HG03097 (cell line): ENCODE data around the gene SIRT7.

Experiments used
- ATAC-seq: cut with Tn5 transposase; IDR thresholded peaks from one replicate; pipeline ENCODE4 v1.9.1; 2021; ENCODE audit not compliant: unreplicated experiment, low FRiP score

SIRT7 gene

DNA sequence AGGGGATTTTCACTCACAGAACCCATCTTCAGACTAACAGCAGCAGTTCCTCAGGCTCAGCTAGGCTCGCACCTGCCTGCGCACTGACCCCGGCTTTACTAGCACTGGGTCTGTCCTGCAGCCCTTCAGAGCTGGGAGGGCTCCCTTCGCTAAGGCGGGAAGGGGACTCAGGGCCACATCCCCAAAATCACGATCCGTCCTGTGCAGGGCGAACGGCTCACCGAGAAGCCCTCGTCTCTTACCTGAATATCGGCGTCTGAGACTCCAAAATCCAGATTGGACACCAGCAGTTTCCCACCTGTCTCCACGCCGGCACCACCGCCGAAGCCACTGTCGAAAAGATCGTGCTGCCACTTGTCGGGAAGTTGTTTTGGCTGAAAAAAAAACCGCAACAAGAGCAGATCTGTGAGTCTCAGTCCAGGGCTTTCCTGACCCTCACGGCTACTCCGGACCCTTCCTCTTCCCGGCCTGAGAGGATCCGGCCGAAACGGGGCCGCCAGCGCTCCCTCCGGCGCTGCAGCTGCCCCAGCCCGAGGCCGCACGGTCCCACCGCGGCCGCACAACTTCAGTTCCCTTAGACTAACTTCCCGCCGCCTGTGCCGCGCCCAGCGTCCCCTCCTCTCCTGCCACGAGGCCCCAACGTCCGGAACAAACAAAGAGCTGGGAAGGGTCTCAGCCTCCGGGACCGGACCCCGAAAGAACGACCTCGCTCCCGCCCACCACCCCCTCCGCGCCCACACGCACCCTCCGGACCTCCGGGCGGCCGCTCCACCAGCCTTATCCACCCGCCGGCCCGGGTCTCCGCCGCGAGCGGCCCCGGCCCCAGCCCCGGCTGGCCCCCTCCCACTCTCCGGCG is 27.3 kb downstream of the SIRT7 start:
- peak; percentile 28 for ATAC-seq

- no peak for ATAC-seq
Observed at GRCh38 chr17:81889602-81890001, 28.4 kb downstream of the SIRT7 start.

DNA sequence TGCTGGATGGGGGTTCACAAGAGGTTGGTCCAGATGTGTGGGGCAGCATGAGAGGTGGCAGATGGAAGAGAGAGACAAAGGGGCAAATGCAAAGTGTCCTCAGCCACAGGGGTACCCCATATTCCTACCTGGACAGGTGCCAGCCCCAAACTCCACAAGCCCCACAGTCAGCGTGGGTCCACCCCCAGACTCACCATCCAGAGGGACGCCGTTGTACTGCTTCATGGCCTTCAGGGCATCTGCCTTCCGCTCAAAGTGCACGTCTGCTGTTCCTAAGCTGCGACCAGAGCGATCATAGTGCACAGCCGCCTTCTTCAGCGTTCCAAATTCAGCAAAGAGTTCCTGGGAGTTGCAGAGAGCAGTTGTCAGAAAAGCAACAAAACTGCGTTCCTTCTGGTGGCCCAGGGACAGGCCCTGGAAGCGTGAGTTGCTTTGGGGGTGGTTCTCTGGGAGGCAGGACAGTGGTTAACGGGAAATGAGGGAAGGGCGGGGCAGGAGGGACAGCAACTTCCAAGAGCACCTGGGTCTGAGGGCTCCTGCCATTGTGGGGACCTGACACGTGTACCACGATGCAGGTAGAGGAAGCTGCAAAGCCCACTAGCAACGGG is 28.9 kb downstream of the SIRT7 start:
- no peak for ATAC-seq

GRCh38 chr17:81888105-81888987 is 29.6 kb downstream of the SIRT7 start:
- no peak for ATAC-seq

GRCh38 chr17:81885869-81886548 is 32.0 kb downstream of the SIRT7 start:
- ATAC-seq = no peak

GRCh38 chr17:81885454-81885853 is 32.5 kb downstream of the SIRT7 start:
- no peak for ATAC-seq

DNA sequence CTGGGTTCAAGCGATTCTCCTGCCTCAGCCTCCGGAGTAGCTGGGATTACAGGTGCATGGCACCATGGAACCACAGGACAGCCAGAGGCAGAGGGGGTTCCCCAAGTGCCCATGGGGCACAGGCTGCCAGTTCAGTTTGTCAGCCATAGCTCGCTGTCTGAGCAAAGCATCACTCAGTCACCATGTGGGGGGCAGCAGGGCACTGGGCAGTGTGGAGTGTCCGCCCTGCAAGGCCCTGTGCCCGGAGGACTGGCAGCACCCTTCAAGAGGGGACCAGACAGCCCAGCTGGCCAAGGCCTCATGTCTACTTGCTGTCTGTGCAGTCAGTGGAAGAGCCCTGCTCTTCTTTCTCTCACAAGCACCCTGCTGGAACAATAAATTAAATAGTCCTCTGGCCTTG is 33.0 kb downstream of the SIRT7 start:
- ATAC-seq = no peak

- no peak for ATAC-seq
Observed at GRCh38 chr17:81884520-81884919, 33.5 kb downstream of the SIRT7 start.

DNA sequence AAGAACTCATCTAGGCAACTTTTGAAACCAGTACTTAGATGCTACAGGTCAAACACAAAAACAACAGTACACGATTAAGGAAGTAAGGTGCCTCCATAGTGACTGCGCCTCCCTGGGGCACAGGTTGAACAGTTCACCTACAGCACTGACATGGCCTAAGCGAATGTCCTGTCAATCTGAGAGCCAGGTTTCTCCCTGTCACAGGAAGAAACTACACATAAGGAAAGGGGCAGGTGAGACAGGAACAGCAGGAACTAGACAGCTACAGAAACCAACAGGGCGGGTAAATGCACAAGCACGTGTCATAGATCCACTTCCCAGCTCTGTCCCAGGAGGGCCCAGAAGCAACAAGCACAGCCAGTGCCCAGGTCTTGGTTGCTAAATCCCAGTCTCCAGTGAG is 38.9 kb downstream of the SIRT7 start:
- no peak for ATAC-seq

DNA sequence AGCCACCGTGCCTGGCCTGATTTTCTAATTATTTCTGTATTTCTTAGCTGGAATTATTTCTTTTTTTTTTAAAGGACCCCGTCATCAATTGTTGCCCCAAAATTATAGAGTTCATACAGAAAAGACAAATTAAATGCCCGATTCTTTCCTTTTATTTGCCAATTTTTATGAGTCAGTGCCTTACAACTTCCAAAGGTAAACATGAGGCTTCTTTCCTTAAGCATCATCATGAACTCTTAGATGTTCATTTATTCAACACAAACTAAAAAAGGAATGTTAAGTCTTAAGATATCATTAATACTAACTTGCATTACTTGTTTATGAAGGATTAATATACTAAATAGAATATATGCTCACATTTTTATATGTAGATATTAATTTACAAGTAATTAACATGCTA is 39.7 kb downstream of the SIRT7 start:
- no peak for ATAC-seq

DNA sequence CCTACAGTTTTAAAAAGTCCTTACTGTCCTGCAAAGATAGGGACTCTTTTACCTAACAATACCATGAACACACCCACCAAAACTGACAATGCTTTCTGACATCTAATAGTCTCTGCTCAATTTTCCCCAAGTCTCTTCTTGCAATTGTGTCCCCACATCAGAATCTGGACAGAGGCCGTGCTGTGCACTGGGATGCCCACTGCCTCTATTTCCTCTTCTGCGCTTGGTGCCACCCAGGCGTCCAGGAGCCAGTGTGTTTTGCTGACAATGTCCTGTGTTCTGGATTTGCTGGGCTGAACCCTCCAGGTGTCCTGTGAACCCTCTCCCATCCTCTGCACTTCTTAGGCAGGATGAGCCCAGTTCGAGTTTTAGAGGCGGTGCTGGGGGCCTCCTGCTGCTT is 40.4 kb downstream of the SIRT7 start:
- ATAC-seq = no peak

- ATAC-seq = peak; percentile 41
Observed at GRCh38 chr17:81871387-81872230, 46.4 kb downstream of the SIRT7 start.

DNA sequence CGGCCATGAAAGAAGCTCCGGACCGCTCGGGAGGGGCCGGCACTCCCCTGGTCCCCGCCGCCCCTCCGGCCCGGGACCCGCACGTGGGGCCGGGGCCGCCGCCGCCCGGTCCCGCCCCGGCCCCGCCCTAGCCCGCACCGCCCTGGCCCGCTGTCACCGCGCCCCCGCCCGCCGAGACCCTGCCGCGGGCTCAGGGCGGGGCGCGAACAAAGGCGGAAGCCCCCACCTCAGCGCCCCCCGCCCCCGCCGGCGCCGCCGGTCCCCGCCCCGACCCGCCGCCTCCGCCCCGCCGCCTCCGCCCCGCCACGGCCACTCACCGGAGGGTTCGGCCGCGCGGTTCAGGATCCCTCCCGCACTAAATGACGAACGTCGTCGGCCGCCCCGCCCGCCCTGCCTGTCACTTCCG is 47.0 kb downstream of the SIRT7 start, which contains the start of gene ARHGDIA:
ARHGDIA (minus strand) TSS at position 357 of the 406 bp plus-strand sequence. CDS start 1,407 bp downstream, outside the sequence.
- ATAC-seq = peak; percentile 8

- ATAC-seq = no peak
Observed at GRCh38 chr17:81870131-81870980, 47.6 kb downstream of the SIRT7 start.

DNA sequence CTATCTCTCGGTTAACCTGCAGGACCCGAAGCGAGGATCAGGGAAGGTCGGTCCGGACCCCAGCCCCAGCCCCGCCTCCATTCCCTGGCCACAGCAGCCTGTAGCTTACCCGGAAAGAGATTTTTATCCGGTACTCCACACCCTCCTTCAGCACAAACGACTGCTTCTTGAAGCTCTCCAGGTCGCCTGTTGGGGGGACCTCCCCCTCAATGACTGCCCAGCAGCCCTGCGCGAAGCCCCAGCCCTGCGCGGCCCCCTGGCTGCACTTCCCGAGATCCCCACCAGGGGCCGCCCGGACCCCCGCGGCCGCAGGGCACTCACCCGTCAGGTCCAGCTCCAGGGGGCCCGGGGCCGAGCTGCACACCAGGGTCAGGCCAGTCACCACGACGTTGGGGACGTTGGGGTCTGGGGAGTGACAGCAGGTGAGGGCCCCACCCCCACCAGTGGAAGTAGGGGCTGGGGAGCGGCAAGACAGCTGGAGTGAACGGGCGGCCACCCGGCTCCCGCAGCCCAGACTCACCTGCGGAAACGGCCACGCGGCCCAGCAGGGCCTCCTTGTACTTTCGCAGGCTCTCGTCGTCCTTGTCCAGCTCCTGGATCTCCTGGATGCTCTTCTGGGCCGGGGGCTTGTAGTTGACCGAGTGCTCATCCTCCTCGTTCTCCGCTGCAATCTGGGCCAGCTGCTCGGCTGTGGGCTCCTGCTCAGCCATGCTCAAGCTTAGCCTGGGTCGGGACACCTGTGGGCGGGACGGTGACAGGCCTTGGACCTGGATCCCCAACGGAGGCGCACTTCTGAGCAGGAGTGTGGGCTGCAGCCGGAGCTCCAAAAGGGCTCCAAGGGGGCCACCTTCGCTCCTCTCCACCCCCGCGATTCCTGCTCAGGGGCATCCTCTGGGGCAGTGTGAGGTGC is 48.5 kb downstream of the SIRT7 start:
- no peak for ATAC-seq

- no peak for ATAC-seq
Observed at GRCh38 chr17:81868674-81869220, 49.2 kb downstream of the SIRT7 start.

- no peak for ATAC-seq
Observed at GRCh38 chr17:81867991-81868673, 49.8 kb downstream of the SIRT7 start.
